Activated CD4-positive, alpha-beta T cell treated with anti-CD3 and anti-CD28 coated beads, Interleukin-2, amount 10 ng/mL, durations not matched to agents 24 days and 14 days (primary cell): ENCODE data around the gene FOSB. TPM values are rescaled to one million over a fixed set of nuclear protein-coding genes. Genes with fewer than 3 reads are reported as not detected.
A peak's percentile ranks its signal among the peaks of the same experiment; 100 is the strongest.

Experiments
- DNase-seq: peaks from one replicate; pipeline ENCODE4 v3.0.0; 2022
- H3K27ac Mint-ChIP-seq: one replicate; pipeline ENCODE4 v1.8.0; 2022; ENCODE audit warnings: mild to moderate bottlenecking, mixed read lengths
- H3K27me3 Mint-ChIP-seq: one replicate; pipeline ENCODE4 v1.8.0; 2022; ENCODE audit warnings: mixed read lengths
- H3K36me3 Mint-ChIP-seq: one replicate; pipeline ENCODE4 v1.8.0; 2022; ENCODE audit warnings: low read depth, mild to moderate bottlenecking, mixed read lengths
- H3K4me1 Mint-ChIP-seq: one replicate; pipeline ENCODE4 v1.8.0; 2021; ENCODE audit warnings: mixed read lengths
- H3K4me3 Mint-ChIP-seq: one replicate; pipeline ENCODE4 v1.8.0; 2022; ENCODE audit warnings: mild to moderate bottlenecking, moderate library complexity, mixed read lengths
- H3K9me3 Mint-ChIP-seq: one replicate; pipeline ENCODE4 v1.8.0; 2021; ENCODE audit warnings: mixed read lengths
- intact Hi-C: fragments of 100-400 bp; cut with micrococcal nuclease; formaldehyde crosslinking; loops from one replicate; pipeline ENCODE4 v1.15.1; 2023
- total RNA-seq: library from RNA; stranded (reverse); gene quantifications from 2 replicates; pipeline ENCODE4 v1.2.3, GENCODE V29; 2022

FOSB gene
- total RNA-seq, 1 donor from 2014 or later, result 11.3 TPM

DNA sequence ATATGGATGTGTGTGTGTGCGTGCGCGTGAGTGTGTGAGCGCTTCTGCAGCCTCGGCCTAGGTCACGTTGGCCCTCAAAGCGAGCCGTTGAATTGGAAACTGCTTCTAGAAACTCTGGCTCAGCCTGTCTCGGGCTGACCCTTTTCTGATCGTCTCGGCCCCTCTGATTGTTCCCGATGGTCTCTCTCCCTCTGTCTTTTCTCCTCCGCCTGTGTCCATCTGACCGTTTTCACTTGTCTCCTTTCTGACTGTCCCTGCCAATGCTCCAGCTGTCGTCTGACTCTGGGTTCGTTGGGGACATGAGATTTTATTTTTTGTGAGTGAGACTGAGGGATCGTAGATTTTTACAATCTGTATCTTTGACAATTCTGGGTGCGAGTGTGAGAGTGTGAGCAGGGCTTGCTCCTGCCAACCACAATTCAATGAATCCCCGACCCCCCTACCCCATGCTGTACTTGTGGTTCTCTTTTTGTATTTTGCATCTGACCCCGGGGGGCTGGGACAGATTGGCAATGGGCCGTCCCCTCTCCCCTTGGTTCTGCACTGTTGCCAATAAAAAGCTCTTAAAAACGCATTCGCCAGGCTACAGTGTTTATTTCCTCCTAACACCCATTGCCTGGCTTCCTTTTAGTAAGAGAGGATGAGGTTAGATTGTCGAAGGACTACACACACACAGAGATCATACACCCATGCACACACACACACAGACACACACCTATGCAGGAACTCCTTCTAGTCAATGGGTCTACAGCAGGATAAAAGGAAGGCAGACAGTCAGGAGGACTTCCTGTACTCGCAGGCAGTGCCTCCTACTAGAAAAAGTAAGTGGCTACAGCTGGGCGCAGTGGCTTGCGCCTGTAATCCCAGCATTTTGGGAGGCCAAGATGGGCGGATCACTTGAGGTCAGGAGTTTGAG is 7.1 kb downstream of the FOSB start:
- Mint-ChIP-seq H3K4me1 (peaks cover 43% of the 10 kb centered on the region), H3K27ac (no peak overlapping the region), H3K27me3 (peaks cover 55% of the 10 kb centered on the region), H3K4me3 (no peak overlapping the region), H3K36me3 (peaks cover 30% of the 10 kb centered on the region), H3K9me3 (no peaks in the 10 kb centered on the region)
- intact Hi-C loops, result no loop called here
- peak; percentile 73 for DNase-seq

- Mint-ChIP-seq H3K36me3 (peaks cover 29% of the 10 kb centered on the region), H3K4me1 (peaks cover 38% of the 10 kb centered on the region), H3K4me3 (no peak overlapping the region), H3K9me3 (no peaks in the 10 kb centered on the region), H3K27me3 (peaks cover 53% of the 10 kb centered on the region), H3K27ac (no peak overlapping the region)
- intact Hi-C loops, result no loop called here
- DNase-seq, result peak; percentile 73
These were observed 7.9 kb downstream of the FOSB start for GRCh38 chr19:45475537-45476291.

GRCh38 chr19:45476304-45476703 is 8.5 kb downstream of the FOSB start:
- peak; percentile 71 for DNase-seq
- Mint-ChIP-seq H3K4me3 (peak overlapping the region; percentile 40), H3K27ac (peak overlapping the region; percentile 39), H3K36me3 (peaks cover 27% of the 10 kb centered on the region), H3K9me3 (no peaks in the 10 kb centered on the region), H3K4me1 (peaks cover 36% of the 10 kb centered on the region), H3K27me3 (peaks cover 51% of the 10 kb centered on the region)
- intact Hi-C loops, result no loop called here

- intact Hi-C loops, result no loop called here
- peak overlapping the region; percentile 68 for H3K4me3 Mint-ChIP-seq
- DNase-seq, result no peak
- peak overlapping the region; percentile 45 for H3K27ac Mint-ChIP-seq
- H3K36me3 Mint-ChIP-seq, result peaks cover 18% of the 10 kb centered on the region
- H3K4me1 Mint-ChIP-seq, result peaks cover 33% of the 10 kb centered on the region
- peaks cover 45% of the 10 kb centered on the region for H3K27me3 Mint-ChIP-seq
- H3K9me3 Mint-ChIP-seq, result no peaks in the 10 kb centered on the region
These were observed 9.4 kb downstream of the FOSB start for GRCh38 chr19:45477186-45477585.

DNA sequence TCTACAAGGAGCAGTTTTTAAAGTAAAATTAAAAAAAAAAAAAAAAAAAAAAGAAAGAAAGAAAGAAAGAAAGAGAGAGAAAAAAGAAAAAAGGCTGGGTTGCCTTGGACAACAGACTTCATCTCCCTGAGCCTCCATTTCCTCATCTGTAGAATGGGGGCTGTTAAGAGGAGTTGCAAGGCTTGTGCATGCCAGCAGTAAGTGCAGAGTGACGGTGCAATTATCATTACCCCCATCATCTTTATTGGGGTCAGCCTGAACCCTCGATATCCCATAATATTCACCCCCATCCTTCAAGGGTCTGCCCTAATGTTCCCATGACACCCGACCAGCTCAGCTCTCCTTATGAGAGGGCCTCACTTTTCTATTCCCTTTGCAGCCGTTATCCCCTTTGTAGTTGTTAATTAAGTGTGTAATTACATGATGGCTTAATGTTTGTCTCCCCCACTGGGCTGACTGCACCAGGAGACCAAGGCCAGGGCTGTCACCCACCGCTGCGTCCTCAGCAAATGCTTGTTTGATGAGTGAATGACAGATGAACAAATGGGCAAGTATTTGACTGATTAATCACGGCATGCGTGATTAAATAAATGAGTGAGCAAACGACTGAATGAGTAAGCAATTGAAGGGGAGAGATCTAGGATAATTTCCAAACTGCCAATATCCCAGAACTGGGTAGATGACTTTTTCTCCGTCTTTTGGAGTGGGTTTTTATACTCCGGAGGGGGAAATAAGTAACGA is 10.1 kb downstream of the FOSB start:
- H3K4me3 Mint-ChIP-seq, result peak overlapping the region; percentile 68
- H3K9me3 Mint-ChIP-seq, result no peaks in the 10 kb centered on the region
- peaks cover 38% of the 10 kb centered on the region for H3K27me3 Mint-ChIP-seq
- intact Hi-C loops, result loop anchor here (1.0 to 2.0 kb wide), 6 partner anchors 9 to 165 kb away; partner anchors contain the start of genes POLR1G and VASP
- H3K4me1 Mint-ChIP-seq, result peaks cover 30% of the 10 kb centered on the region
- H3K27ac Mint-ChIP-seq, result peak overlapping the region; percentile 91
- H3K36me3 Mint-ChIP-seq, result peaks cover 12% of the 10 kb centered on the region
- peak; percentile 76 for DNase-seq

- H3K27me3 Mint-ChIP-seq, result peaks cover 32% of the 10 kb centered on the region
- intact Hi-C loops, result loop anchor here (1.0 to 2.0 kb wide), 7 partner anchors 9 to 165 kb away; partner anchors contain the start of genes POLR1G and VASP
- H3K4me3 Mint-ChIP-seq, result peak overlapping the region; percentile 68
- H3K4me1 Mint-ChIP-seq, result peaks cover 29% of the 10 kb centered on the region
- peak; percentile 97 for DNase-seq
- no peaks in the 10 kb centered on the region for H3K9me3 Mint-ChIP-seq
- H3K27ac Mint-ChIP-seq, result peak overlapping the region; percentile 91
- peaks cover 6% of the 10 kb centered on the region for H3K36me3 Mint-ChIP-seq
These were observed 10.8 kb downstream of the FOSB start for GRCh38 chr19:45478454-45479238.

DNA sequence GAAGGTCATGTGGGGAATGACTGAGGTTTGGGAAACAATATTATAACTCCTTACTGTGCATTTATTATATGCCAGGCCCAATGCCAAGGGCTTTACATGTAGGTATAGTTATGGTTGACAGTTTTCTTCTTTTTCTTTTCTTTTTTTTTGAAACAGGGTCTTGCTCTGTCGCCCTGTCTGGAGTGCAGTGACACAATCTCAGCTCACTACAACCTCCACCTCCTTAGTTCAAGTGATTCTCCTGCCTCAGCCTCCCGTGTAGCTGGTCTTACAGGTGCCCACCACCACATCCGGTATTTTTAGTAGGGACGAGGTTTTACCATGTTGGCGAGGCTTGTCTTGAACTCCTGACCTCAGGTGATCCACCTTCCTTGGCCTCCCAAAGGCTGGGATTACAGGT is 15.2 kb downstream of the FOSB start:
- Mint-ChIP-seq H3K4me3 (no peak overlapping the region), H3K36me3 (no peaks in the 10 kb centered on the region), H3K27me3 (peaks cover 5% of the 10 kb centered on the region), H3K27ac (no peak overlapping the region), H3K9me3 (no peaks in the 10 kb centered on the region), H3K4me1 (peaks cover 25% of the 10 kb centered on the region)
- no peak for DNase-seq
- intact Hi-C loops, result no loop called here

GRCh38 chr19:45484273-45484945 is 16.6 kb downstream of the FOSB start:
- no peaks in the 10 kb centered on the region for H3K9me3 Mint-ChIP-seq
- no peak overlapping the region for H3K27ac Mint-ChIP-seq
- DNase-seq, result no peak
- peak overlapping the region; percentile 4 for H3K4me3 Mint-ChIP-seq
- peaks cover 5% of the 10 kb centered on the region for H3K27me3 Mint-ChIP-seq
- H3K4me1 Mint-ChIP-seq, result peaks cover 17% of the 10 kb centered on the region
- intact Hi-C loops, result no loop called here
- no peaks in the 10 kb centered on the region for H3K36me3 Mint-ChIP-seq

GRCh38 chr19:45485305-45486077 is 17.7 kb downstream of the FOSB start:
- intact Hi-C loops, result no loop called here
- H3K27me3 Mint-ChIP-seq, result peaks cover 5% of the 10 kb centered on the region
- H3K9me3 Mint-ChIP-seq, result no peaks in the 10 kb centered on the region
- peaks cover 14% of the 10 kb centered on the region for H3K4me1 Mint-ChIP-seq
- peak; percentile 99 for DNase-seq
- H3K27ac Mint-ChIP-seq, result peak overlapping the region; percentile 78
- H3K4me3 Mint-ChIP-seq, result peak overlapping the region; percentile 94
- H3K36me3 Mint-ChIP-seq, result no peaks in the 10 kb centered on the region

- Mint-ChIP-seq H3K9me3 (no peaks in the 10 kb centered on the region), H3K27me3 (peaks cover 5% of the 10 kb centered on the region), H3K27ac (no peak overlapping the region), H3K36me3 (no peaks in the 10 kb centered on the region), H3K4me1 (peaks cover 22% of the 10 kb centered on the region), H3K4me3 (no peak overlapping the region)
- intact Hi-C loops, result no loop called here
- no peak for DNase-seq
These were observed 20.9 kb downstream of the FOSB start for GRCh38 chr19:45488708-45489107.

DNA sequence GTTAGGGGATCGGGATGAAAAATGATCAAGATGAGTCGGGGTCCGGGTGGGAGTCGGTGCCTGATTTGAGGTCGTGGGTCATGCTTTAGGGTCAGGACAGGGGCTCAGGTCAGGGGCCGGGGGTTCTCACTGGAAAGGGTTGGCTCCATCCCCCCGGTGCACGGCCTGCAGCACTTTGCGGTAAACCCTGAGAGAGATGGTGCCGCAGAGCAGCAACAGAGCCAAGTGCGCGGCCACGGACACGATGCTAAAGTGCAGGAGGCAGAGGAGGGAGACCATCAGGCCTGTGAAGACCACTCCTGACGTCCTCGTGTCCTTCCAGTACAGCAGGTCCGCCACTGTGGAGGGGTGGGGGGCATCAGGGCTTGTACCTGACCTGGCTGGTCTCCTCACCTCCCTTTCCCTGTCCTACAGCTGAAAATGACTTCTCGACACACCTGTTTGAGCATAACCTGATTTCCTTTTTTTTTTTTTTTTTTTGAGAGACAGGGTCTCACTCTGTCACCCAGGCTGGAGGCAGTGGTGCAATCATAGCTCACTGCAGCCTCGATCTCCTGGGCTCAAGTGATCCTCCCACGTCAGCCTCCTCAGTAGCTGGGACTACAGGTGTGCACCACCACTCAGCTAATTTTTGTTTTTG is 21.5 kb downstream of the FOSB start:
- H3K36me3 Mint-ChIP-seq, result no peaks in the 10 kb centered on the region
- peaks cover 5% of the 10 kb centered on the region for H3K27me3 Mint-ChIP-seq
- no peak overlapping the region for H3K27ac Mint-ChIP-seq
- intact Hi-C loops, result no loop called here
- H3K9me3 Mint-ChIP-seq, result no peaks in the 10 kb centered on the region
- peaks cover 19% of the 10 kb centered on the region for H3K4me1 Mint-ChIP-seq
- DNase-seq, result no peak
- H3K4me3 Mint-ChIP-seq, result no peak overlapping the region
